ENCODE results near the gene P2RY1.
"Not testable (repeated sequence)": the region's sequence is repeated elsewhere in the genome, so short reads cannot be mapped to it uniquely, and the experiment has no call there.

Gene P2RY1

DNA sequence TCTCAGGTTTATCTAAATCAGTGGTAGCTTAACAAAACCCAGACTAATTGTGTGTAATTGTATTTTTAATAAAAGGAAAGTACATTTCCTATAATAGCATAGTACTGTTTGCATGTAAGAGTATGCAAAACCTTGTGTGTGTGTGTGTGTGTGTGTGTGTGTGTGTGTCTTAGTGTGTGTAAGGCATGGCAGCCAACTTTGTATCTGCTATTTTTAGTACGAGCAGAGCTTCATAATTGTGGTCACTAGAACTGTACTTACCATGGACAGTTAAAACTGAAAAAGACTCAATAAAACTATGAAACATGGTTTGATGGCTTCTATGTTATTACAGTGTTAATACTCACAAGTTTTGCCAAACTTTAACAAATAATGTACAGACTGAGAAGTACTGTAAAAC, 6.2 kb downstream of the P2RY1 start:
- DNase-seq: no peak

DNA sequence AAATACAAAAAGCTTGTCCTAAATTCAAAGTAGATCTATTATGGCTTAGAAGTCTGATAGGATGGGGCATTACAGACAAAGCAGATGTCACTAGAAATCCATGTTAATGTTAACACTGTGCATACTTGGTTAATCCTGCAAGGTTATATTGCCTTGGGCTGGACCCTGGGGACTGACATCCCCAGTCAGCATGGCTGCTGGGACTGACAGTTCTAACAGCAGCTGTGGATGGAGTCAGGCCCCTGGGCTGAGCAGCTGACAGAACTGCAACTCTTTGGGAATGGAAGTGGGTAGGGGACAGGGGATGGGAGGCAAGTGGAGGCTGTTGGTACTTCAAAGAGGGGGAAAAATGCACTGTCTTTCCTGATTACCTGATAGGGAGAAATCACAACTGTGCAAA, 7.5 kb downstream of the P2RY1 start:
- no peak for DNase-seq

DNA sequence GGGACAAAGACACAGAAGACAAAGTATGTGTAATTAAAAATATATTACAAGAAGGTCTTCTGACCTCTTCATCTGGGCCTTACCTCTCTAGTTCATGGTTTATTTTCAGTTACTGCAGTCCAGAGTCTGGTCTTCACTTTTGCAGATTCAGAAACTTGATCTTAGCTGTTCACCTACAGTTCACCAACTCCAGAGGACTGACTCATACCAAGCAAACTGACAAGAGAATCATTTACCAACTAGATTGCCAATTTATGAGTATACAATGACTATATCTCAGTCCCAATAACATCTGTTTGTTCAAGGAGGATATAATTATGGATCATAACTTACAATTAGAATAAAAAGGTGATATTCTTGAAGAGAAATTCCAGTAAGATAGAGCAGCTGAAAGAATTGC, 9.0 kb downstream of the P2RY1 start:
- DNase-seq: no peak

DNA sequence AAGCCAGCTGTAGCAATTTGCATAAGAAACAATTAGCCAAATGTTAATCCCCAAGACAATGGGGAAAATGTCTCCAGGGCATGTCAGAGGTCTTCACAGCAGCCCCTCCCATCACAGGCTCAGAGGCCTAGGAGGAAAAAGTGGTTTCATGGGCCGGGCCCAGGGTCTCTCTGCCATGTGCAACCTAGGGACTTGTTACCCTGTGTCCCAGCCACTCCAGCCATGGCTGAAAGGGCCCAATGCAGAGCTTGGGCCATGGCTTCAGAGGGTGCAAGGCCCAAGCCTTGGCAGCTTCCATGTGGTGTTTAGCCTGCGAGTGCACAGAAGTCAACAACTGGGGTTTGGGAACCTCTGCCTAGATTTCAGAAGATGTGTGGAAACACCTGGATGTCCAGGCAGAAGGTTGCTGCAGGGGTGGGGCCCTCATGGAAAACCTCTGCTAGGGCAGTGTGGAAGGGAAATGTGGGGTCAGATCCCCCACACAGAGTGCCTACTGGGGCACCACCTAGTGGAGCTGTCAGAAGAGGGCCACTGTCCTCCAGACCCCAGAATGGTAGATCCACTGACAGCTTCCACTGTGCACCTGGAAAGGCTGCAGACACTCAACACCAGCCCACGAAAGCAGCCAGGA, 11.8 kb downstream of the P2RY1 start:
- not testable (repeated sequence) for DNase-seq

GRCh38 chr3:152847599-152847998, 12.7 kb downstream of the P2RY1 start:
- not testable (repeated sequence) for DNase-seq

DNA sequence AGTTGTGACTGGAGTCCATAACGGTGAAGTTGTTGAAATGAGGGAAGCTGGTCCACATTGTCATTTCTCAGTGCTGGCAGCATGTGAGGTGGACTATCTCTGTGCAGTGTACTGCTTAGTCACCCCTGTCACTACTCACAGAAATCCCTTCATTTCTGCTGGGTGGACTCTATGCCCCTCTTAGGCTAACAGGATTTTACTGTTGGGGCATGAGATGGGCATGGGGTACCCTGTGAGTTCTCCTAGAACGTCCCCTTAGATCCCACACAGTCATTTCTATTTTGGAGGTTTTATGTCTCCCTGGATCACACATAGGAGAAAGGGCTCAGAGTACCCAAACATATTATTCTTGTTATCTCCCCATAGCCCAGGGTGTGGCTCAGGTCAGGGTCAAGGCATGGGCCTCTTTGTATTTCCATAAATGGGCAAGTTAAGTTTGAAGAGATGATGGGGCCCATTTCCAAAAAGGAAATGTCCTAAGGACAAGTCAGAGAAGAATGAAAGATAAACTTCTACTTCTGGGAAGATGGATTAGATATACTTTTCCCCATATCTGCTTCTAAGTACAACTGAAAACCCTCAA, 15.2 kb downstream of the P2RY1 start:
- DNase-seq: no peak

DNA sequence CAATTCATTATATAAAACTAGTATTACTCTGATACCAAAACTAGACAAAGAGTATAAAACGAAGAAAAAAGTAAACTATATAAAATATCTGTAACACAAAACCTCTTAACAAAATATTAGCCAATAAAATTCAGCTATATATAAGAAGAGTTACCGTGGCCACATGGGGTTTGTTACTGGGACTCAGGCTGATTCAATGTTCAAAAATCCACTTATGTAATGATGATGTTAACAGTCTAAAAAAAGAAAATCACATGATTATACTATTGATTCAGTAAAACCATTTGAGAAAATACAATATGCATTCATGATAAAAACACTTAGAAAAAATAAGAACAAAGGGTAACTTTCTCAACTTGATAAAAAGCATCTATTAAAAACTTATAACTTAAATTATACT, 18.3 kb downstream of the P2RY1 start:
- no peak for DNase-seq

DNA sequence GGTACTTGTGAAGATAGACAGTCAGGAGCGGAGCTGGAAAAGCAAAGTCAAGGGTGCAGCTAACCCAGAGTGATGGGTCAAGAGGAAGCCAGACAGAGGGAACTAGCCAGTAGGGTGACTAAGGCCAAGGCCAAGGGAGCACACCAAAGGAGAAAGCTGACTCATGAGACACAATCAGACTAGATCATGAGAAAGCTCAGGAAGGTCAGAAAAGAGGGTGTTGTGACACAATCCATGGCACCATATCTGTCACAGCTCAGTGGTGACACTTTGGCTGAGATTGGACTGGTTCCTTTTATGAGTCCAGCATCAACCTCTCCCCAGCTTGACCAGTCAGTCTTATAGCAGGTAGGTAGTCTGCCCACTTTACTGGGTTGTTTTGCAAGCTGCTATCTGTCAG, 22.2 kb downstream of the P2RY1 start:
- DNase-seq: no peak

DNA sequence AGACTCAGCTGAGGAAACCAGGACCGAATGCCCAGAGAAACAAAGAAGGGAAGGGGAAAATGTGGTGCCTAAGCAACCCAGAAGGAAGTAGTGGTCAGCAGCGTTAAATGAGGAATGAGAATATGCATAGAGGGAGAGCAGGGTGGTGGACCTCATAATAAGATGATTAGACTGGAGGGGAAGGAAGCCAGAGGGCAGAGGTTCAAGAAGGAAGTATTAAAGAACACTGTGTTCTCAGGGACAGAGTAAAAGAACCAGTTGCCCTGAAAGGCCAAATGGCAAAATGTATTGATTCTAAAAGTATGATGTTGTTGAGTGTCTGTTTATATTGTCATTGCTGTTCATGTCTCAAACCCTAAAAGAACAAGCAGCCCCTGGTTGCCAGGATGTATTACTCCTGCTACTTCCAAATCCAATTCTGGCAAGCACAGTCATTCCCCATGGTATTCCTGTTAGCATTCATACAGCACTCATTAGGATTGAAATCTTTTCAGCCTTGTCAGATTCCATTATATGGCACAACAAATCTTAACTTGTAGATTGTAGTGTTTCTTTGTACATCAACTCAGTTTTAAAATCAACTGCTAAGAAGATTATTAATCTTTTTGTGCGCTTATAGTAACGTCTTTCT, 23.4 kb downstream of the P2RY1 start:
- DNase-seq: no peak

DNA sequence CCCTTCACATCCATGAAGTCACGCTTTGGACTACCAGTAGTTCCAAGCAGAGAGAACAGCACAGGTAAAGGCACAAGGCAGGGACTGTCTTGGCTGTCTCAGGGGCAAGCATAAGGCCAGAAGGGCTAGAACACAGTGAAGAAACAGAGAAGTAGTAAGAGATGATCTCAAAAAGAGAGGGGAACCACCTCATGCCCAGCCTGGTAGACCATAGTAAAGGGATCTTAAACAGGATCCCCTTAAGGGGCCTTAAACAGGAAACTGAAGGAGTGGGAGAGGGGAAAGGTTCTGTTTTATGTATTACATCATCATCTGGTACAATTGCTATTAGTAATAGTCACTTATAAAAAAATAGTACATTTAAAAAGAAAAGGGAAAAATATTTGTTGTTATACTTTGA, 25.8 kb downstream of the P2RY1 start:
- no peak for DNase-seq

DNA sequence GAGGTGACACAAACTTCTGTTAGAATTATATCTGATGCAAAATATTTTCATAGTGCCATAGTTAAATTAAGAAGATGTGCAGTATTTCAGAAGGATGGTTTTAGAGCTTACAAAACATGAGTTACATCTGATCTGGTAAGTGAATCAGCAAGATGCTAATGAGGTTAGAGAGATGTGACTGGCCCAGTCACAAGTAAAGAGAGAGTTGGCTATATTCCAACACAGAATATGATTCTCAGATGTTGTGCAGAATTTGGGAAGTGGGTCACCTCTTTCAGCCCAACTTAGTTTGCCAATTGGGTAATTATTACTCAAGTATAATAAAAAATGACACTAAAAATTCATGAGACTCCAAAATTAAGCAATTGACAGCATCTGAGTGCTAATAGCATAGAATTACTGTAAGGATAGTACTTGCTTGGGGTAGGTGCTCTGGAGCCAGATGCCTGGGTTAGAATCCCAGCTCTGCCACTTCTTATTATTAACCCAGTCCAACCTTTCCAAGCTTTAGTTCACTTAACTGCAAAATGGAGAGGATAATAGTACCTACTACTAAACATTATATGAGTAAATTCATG, 30.8 kb downstream of the P2RY1 start:
- DNase-seq: no peak

DNA sequence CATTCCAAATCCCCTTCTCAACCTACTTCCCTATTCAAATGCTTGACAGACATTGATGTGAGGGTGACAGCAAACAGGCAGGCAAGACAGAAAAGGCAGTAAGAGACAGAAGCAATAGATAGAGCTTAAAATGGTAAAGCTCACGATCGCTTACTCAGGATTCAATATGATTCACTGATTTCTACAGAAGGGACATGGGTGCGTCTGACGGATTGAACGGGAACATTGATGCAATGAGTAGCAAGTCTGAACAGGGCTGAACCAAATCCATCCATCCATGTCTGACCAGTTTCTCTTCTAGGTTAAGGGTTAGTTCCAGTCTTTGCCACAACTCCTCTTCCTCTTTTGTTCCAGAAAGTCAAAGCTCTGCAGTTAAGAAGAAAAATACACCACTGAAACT, 35.1 kb downstream of the P2RY1 start:
- no peak for DNase-seq

DNA sequence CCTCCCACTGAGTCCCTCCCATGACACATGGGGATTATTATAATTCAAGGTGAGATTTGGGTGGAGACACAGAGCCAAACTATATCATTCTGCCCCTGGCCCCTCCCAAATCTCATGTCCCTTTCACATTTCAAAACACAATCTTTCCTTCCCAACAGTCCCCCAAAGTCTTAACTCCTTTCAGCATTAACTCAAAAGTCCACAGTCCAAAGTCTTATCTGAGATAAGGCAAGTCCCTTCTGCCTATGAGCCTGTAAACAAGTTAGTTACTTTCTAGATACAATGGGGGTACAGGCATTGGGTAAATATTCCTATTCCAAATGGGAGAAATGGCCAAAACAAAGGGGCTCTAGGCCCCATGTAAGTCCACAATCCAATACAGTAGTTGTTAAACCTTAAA, 38.4 kb downstream of the P2RY1 start:
- DNase-seq: not testable (repeated sequence)

- DNase-seq: no peak
Observed at GRCh38 chr3:152874896-152875749, 40.2 kb downstream of the P2RY1 start.

GRCh38 chr3:152879130-152879789, 44.3 kb downstream of the P2RY1 start:
- DNase-seq: no peak

- no peak for DNase-seq
Observed at GRCh38 chr3:152879790-152880174, 44.9 kb downstream of the P2RY1 start.

DNA sequence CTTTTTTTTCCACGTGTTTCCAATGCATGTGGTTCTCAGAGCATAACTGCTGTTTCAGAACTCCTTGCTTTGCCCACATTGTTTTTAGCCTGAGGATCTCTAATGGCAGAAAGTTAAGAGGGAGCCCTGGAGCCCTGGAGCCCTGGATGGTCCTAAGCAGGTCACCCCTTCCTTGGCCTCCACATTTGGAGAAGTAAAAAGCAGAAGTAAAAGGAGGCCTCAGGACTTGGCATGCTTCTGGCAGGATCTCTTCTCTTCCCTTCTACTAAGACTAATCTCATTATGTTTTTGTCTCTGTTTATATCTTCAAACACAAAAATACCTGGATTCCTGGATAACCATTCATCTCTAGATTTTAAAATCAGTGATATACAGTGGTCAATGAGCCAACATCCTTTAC, 50.1 kb downstream of the P2RY1 start:
- DNase-seq: no peak

Data from GOT3 (cell line).